GM10266 (cell line): ENCODE results near the gene CUBN.

Experiments used
- DNase-seq: peaks from one replicate; pipeline ENCODE4 v3.0.0; 2012; ENCODE audit errors: extremely low spot score
- CTCF ChIP-seq: IDR thresholded peaks from 2 replicates; pipeline ENCODE4 v1.5.1; 2012; ENCODE audit warnings: mild to moderate bottlenecking, low read depth; ENCODE audit not compliant: control insufficient read depth, insufficient read depth; ENCODE audit errors: missing control alignments

CUBN gene

GRCh38 chr10:17154116-17154515, 24.5 kb upstream of the CUBN start:
- DNase-seq: no peak
- no peak for TF ChIP-seq CTCF

GRCh38 chr10:17153321-17153720, 23.7 kb upstream of the CUBN start:
- no peak for TF ChIP-seq CTCF

GRCh38 chr10:17151716-17152115, 22.1 kb upstream of the CUBN start:
- no peak for DNase-seq
- no peak for TF ChIP-seq CTCF

More at GRCh38 chr10:17153321-17153720, 23.7 kb upstream of the CUBN start:
- no peak for DNase-seq

- no peak for TF ChIP-seq CTCF
- DNase-seq: no peak
Observed at GRCh38 chr10:17147884-17148489, 18.4 kb upstream of the CUBN start.

- no peak for DNase-seq
- no peak for TF ChIP-seq CTCF
Observed at GRCh38 chr10:17146892-17147291, 17.3 kb upstream of the CUBN start.

GRCh38 chr10:17145239-17145638, 15.6 kb upstream of the CUBN start:
- no peak for DNase-seq
- TF ChIP-seq CTCF: no peak

- no peak for DNase-seq
- no peak for TF ChIP-seq CTCF
Observed at GRCh38 chr10:17144757-17145156, 15.1 kb upstream of the CUBN start.
